Fibroblast of peridontal ligament (primary cell): ENCODE data around the gene C21orf58.
A peak's percentile ranks its signal among the peaks of the same experiment; 100 is the strongest.

Experiments
- DNase-seq: peaks from one replicate; pipeline ENCODE4 v3.0.0-alpha.2; 2010; ENCODE audit errors: extremely low read depth

C21orf58 gene

GRCh38 chr21:46352913-46353312 lies 29.2 kb upstream of the C21orf58 start:
- DNase-seq: no peak

GRCh38 chr21:46352164-46352515 lies 28.5 kb upstream of the C21orf58 start:
- no peak for DNase-seq

GRCh38 chr21:46351476-46352163 lies 27.9 kb upstream of the C21orf58 start:
- DNase-seq: no peak

- no peak for DNase-seq
Measured at GRCh38 chr21:46350981-46351380, 27.3 kb upstream of the C21orf58 start.

- no peak for DNase-seq
Measured at GRCh38 chr21:46350571-46350970, 26.9 kb upstream of the C21orf58 start.

- DNase-seq: no peak
Measured at GRCh38 chr21:46349134-46349760, 25.6 kb upstream of the C21orf58 start.

GRCh38 chr21:46347791-46348381 lies 24.2 kb upstream of the C21orf58 start:
- DNase-seq: peak; percentile 11

GRCh38 chr21:46347203-46347550 lies 23.5 kb upstream of the C21orf58 start:
- DNase-seq: no peak

GRCh38 chr21:46346296-46347202 lies 22.9 kb upstream of the C21orf58 start:
- DNase-seq: no peak

- no peak for DNase-seq
Measured at GRCh38 chr21:46345861-46346260, 22.2 kb upstream of the C21orf58 start.

- no peak for DNase-seq
Measured at GRCh38 chr21:46344219-46344915, 20.7 kb upstream of the C21orf58 start.

GRCh38 chr21:46340998-46341397 lies 17.3 kb upstream of the C21orf58 start:
- DNase-seq: no peak

- DNase-seq: no peak
Measured at GRCh38 chr21:46336603-46337002, 12.9 kb upstream of the C21orf58 start.

- DNase-seq: no peak
Measured at GRCh38 chr21:46334351-46335140, 10.9 kb upstream of the C21orf58 start.

GRCh38 chr21:46329796-46330195 lies 6.1 kb upstream of the C21orf58 start:
- DNase-seq: no peak

GRCh38 chr21:46328151-46328550 lies 4.5 kb upstream of the C21orf58 start:
- no peak for DNase-seq

GRCh38 chr21:46327711-46328110 lies 4.0 kb upstream of the C21orf58 start:
- no peak for DNase-seq

GRCh38 chr21:46326110-46326703 lies 2.5 kb upstream of the C21orf58 start:
- DNase-seq: no peak

- DNase-seq: peak; percentile 17
Measured at GRCh38 chr21:46325073-46325912, 1.6 kb upstream of the C21orf58 start.
